PC-9 (cell line): ENCODE measurements around the gene INTS1. TPM values are rescaled to one million over a fixed set of nuclear protein-coding genes. Genes with fewer than 3 reads are reported as not detected.
A peak's percentile ranks its signal among the peaks of the same experiment; 100 is the strongest.

Experiments used
- BruUV-seq: library from RNA; stranded (reverse); fragments of 400-500 nt; replicated peaks from 2 replicates; lab custom pipeline; 2021; lab: Mats Ljungman, UMichigan
- CTCF ChIA-PET: fragments of 300-600 bp; sonication (Branson Sonifier 250); formaldehyde crosslinking; loops from one replicate; lab custom pipeline; 2022; ENCODE audit warnings: antibody characterized with exemption; lab: Charles Lee
- POLR2A ChIA-PET: fragments of 300-600 bp; sonication (Branson Sonifier 250); formaldehyde crosslinking; loops from one replicate; lab custom pipeline; 2022; ENCODE audit warnings: antibody characterized with exemption; ENCODE audit not compliant: unreplicated experiment; lab: Charles Lee
- DNase-seq, 2 experiments: peaks; one replicate each; pipeline versions ENCODE4 v3.0.0 to v3.0.0-alpha.2; 2015 to 2022; ENCODE audit warnings: mixed read lengths in 1 of 2
- H2AFZ ChIP-seq: fragments of 200-600 bp; sonication (generic); 2 replicates; pipeline ENCODE4 v1.8.1; 2017; ENCODE audit warnings: antibody characterized with exemption
- H3F3A ChIP-seq: fragments of 200-600 bp; sonication (generic); 2 replicates; pipeline ENCODE4 v1.8.1; 2017; ENCODE audit warnings: antibody characterized with exemption, mild to moderate bottlenecking, low read depth; ENCODE audit not compliant: insufficient read depth
- H3K27ac ChIP-seq: fragments of 200-600 bp; sonication (generic); 2 replicates; pipeline ENCODE4 v1.6.1; 2016; ENCODE audit warnings: mixed run types
- H3K27me3 ChIP-seq: fragments of 200-600 bp; sonication (generic); 2 replicates; pipeline ENCODE4 v1.6.1; 2016; ENCODE audit warnings: low read depth, mixed run types; ENCODE audit not compliant: insufficient read depth
- H3K36me3 ChIP-seq: fragments of 200-600 bp; sonication (generic); 2 replicates; pipeline ENCODE4 v1.6.1; 2016; ENCODE audit warnings: low read depth, mixed run types
- H3K4me1 ChIP-seq: fragments of 200-600 bp; sonication (generic); replicated peaks from 2 replicates; pipeline ENCODE4 v1.6.1; 2016; ENCODE audit warnings: mixed run types; ENCODE audit not compliant: insufficient read depth
- H3K4me2 ChIP-seq: fragments of 200-600 bp; sonication (generic); 2 replicates; pipeline ENCODE4 v1.6.1; 2017; ENCODE audit warnings: mixed run types
- H3K4me3 ChIP-seq: fragments of 200-600 bp; sonication (generic); 2 replicates; pipeline ENCODE4 v1.6.1; 2016; ENCODE audit warnings: mixed run types
- H3K79me2 ChIP-seq: fragments of 200-600 bp; sonication (generic); 2 replicates; pipeline ENCODE4 v1.6.1; 2017; ENCODE audit warnings: low read depth, mixed run types
- H3K9me2 ChIP-seq: fragments of 200-600 bp; sonication (generic); 2 replicates; pipeline ENCODE4 v1.8.1; 2017; ENCODE audit warnings: mild to moderate bottlenecking; ENCODE audit not compliant: insufficient read depth
- H3K9me3 ChIP-seq: fragments of 200-600 bp; sonication (generic); 2 replicates; pipeline ENCODE4 v1.8.1; 2016; ENCODE audit warnings: low read depth; ENCODE audit not compliant: insufficient read depth
- H4K20me1 ChIP-seq: fragments of 200-600 bp; sonication (generic); 2 replicates; pipeline ENCODE4 v1.8.1; 2017; ENCODE audit not compliant: insufficient read depth
- CTCF ChIP-seq: fragments of 200-600 bp; sonication (generic); conservative IDR thresholded peaks from 2 replicates; pipeline ENCODE4 v1.6.1; 2017; ENCODE audit warnings: mixed run types, antibody characterized with exemption, mild to moderate bottlenecking, moderate library complexity
- EZH2 ChIP-seq: fragments of 200-600 bp; sonication (generic); IDR thresholded peaks from 2 replicates; pipeline ENCODE4 v1.8.0; 2017; ENCODE audit warnings: antibody characterized with exemption, low read depth
- intact Hi-C: fragments of 100-400 bp; cut with micrococcal nuclease; formaldehyde crosslinking; loops from one replicate; pipeline ENCODE4 v1.10.0; 2022; ENCODE audit not compliant: unreplicated experiment
- total RNA-seq: library from RNA; stranded (reverse); gene quantifications from 2 replicates; pipeline ENCODE4 v1.2.3, GENCODE V29; 2021

The INTS1 gene
- total RNA-seq, 1 experiment from 2014 or later = 124 TPM

- Histone ChIP-seq H3F3A (peaks cover 21% of the 10 kb centered on the region), H3K36me3 (no peaks in the 10 kb centered on the region; the same call in 1 of the 2 replicates), H3K9me3 (no peaks in the 10 kb centered on the region), H3K27ac (no peak overlapping the region), H3K79me2 (no peaks in the 10 kb centered on the region), H3K27me3 (no peaks in the 10 kb centered on the region), H3K4me2 (no peak overlapping the region), H3K9me2 (no peaks in the 10 kb centered on the region), H3K4me3 (no peak overlapping the region), H3K4me1 (no peaks in the 10 kb centered on the region), H4K20me1 (0 out of 2 replicates have a peak, but pooled peaks cover 4% of the 10 kb centered on the region), H2AFZ (no peak overlapping the region)
- no peak for DNase-seq
- intact Hi-C loops = no loop called here
- ChIA-PET POLR2A (no interaction called here), CTCF (no interaction called here)
- no TSS peak for BruUV-seq
- TF ChIP-seq EZH2 = no peak
- no peak for TF ChIP-seq CTCF
These were observed 62.4 kb downstream of the INTS1 start for GRCh38 chr7:1441615-1442354.

- Histone ChIP-seq H3K36me3 (no peaks in the 10 kb centered on the region; the same call in 1 of the 2 replicates), H3K4me2 (no peak overlapping the region), H3K9me3 (no peaks in the 10 kb centered on the region), H4K20me1 (0 out of 2 replicates have a peak, but pooled peaks cover 4% of the 10 kb centered on the region), H3K9me2 (no peaks in the 10 kb centered on the region), H3K79me2 (no peaks in the 10 kb centered on the region), H3K27me3 (no peaks in the 10 kb centered on the region), H3F3A (peaks cover 19% of the 10 kb centered on the region), H3K4me3 (no peak overlapping the region), H3K27ac (no peak overlapping the region), H3K4me1 (no peaks in the 10 kb centered on the region), H2AFZ (no peak overlapping the region)
- TF ChIP-seq CTCF = no peak
- no peak for TF ChIP-seq EZH2
- POLR2A ChIA-PET = no interaction called here
- no TSS peak for BruUV-seq
- DNase-seq = no peak
- intact Hi-C loops = no loop called here
- CTCF ChIA-PET = no interaction called here
These were observed 63.6 kb downstream of the INTS1 start for GRCh38 chr7:1440620-1441019.

- POLR2A ChIA-PET = no interaction called here
- DNase-seq = no peak
- no peaks in the 10 kb centered on the region for H3K9me2 ChIP-seq
- CTCF ChIA-PET = interaction anchor here (0.6 kb wide), 1 partner anchor 256 kb away, joined by 9 read pairs; no protein-coding TSS in a partner anchor
- H3K27ac ChIP-seq = no peak overlapping the region
- 0 out of 2 replicates have a peak, but pooled peaks cover 4% of the 10 kb centered on the region for H4K20me1 ChIP-seq
- H3K4me1 ChIP-seq = no peaks in the 10 kb centered on the region
- TF ChIP-seq EZH2 (no peak), CTCF (peak; percentile 24; the same call in 1 of the 2 replicates)
- no peak overlapping the region for H3K4me2 ChIP-seq
- intact Hi-C loops = no loop called here
- H2AFZ ChIP-seq = no peak overlapping the region
- no peaks in the 10 kb centered on the region for H3K27me3 ChIP-seq
- H3K79me2 ChIP-seq = no peaks in the 10 kb centered on the region
- no TSS peak for BruUV-seq
- no peak overlapping the region for H3K4me3 ChIP-seq
- H3K9me3 ChIP-seq = no peaks in the 10 kb centered on the region
- peaks cover 19% of the 10 kb centered on the region for H3F3A ChIP-seq
- no peaks in the 10 kb centered on the region; the same call in 1 of the 2 replicates for H3K36me3 ChIP-seq
These were observed 64.5 kb downstream of the INTS1 start for GRCh38 chr7:1439373-1440363.
